HG03097 (cell line): ENCODE data around the gene H19.

Experiments used
- ATAC-seq: cut with Tn5 transposase; IDR thresholded peaks from one replicate; pipeline ENCODE4 v1.9.1; 2021; ENCODE audit not compliant: unreplicated experiment, low FRiP score

The H19 gene

GRCh38 chr11:1997755-1998154, at the start of gene H19:
Gene H19 (minus strand): TSS chr11:1997842.
- no peak for ATAC-seq

DNA sequence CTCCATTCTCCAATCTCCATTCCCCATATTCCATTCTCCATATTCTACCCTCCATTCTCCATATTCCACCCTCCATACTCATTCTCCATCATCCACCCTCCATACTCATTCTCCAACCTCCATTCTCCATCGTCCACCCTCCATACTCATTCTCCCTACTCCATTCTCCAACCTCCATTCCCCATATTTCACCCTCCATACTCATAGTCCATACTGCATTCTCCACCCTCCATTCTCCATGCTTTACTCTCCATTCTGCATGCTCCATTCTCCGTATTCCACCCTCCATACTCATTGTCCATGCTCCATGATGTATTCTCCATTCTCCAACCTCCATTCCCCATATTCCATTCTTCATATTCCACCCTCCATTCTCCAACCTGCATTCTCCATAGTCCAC, 44.3 kb upstream of the H19 start:
- ATAC-seq = no peak

GRCh38 chr11:2041153-2041552, 43.5 kb upstream of the H19 start:
- no peak for ATAC-seq

- ATAC-seq = no peak
These were observed 41.6 kb upstream of the H19 start for GRCh38 chr11:2039198-2039759.

GRCh38 chr11:2036863-2037486, 39.3 kb upstream of the H19 start:
- no peak for ATAC-seq

DNA sequence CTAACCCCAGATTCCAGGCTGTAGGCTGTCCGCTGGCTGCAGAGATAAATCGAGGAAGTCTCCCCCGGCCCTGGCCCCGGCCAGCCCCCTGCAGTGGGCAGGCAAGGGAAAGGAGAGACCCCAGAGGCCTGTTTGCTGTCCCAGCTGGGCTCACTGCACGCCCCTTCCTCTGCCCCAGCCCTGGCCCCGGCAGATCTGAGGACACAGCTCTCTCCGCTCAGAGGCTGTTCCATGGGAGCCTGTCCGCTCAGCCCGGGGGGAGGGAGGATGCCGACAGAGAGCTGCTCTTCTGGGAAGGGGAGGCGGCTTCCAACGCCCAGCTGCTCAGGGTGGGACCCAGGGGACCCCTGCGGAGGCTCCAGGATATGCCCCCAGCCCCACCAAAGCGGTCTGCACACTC, 37.7 kb upstream of the H19 start:
- ATAC-seq = no peak

DNA sequence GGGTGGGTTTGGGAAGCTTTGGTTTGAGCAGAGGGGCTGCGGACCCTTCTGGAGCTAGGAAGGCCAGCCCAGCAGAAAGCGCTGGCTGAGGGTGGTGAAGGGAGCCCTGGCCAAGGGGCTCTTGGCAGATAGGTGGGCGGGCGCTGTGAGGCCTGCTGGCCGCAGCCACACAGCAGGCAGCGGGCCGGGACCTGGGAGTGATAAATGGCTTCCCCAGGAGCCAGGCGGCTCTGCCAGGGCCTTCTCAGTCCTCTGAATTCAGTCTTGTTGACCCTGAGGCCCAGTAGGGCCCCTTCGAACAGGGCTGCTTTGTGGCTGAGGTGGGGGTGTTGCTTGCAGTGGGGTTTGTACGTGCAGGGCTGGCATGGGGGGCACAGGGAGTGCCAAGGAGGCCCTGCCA, 33.4 kb upstream of the H19 start:
- no peak for ATAC-seq

DNA sequence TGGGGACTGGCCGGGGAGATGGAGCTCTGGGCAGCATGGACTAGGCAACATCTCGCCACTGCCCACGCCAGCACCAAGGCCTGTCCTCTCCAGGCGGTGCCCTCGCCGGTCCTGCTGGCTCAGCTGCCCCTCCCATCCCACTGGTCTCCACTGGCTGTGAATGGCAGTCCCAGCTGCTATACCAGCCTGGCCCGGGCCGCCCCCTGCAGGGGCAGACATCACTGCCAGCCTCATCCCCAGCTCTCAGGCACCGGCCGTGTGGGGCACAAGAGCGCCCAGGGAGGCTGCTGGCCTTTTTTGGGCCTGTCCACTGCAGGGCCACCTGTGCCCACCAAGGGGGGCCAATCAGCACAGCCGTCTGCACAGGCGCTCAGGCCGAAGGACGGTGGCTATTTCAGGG, 30.1 kb upstream of the H19 start:
- ATAC-seq = no peak

DNA sequence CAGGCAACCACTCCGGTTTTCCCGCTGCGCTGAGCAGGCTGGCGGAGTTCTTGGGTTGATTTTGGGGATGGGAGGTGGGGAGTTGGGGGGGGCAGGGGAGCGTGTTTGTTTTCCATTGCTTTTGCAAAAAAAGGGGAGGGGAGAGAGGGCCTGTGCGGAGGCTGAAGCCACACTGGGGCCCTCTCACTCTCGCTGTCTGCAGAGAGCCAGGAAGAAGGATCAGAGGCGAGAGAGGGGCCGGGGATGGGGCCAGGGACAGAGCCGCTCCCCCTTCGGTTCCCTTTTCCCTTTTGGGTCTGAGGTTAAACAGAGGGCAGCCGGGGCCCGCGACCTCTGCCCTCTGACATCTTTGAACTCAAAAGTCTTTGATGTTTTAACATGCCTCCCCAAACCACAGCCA, 17.4 kb upstream of the H19 start:
- no peak for ATAC-seq

- no peak for ATAC-seq
These were observed 14.8 kb upstream of the H19 start for GRCh38 chr11:2012440-2012839.

- no peak for ATAC-seq
These were observed 6.8 kb upstream of the H19 start for GRCh38 chr11:2004466-2004865.

DNA sequence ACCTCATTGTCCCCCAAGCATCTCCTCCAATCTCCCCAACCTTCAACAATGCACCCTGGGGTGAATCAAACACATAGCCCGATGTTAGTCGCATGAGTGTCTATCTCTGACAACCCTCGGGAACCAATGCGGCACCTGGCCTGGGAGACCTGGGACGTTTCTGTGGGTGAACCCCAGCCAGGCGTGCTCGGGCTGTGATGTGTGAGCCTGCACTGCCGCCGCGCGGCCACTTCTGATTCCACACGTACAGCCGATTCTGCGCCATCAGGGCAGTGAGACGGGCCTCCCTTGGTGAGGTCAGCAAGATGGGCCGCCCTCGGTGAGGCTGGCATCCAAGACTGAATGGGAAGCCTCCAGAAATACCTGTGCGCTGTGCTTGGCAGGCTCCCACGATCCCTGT, 5.2 kb upstream of the H19 start:
- no peak for ATAC-seq

GRCh38 chr11:2002042-2002776, 4.6 kb upstream of the H19 start:
- no peak for ATAC-seq

DNA sequence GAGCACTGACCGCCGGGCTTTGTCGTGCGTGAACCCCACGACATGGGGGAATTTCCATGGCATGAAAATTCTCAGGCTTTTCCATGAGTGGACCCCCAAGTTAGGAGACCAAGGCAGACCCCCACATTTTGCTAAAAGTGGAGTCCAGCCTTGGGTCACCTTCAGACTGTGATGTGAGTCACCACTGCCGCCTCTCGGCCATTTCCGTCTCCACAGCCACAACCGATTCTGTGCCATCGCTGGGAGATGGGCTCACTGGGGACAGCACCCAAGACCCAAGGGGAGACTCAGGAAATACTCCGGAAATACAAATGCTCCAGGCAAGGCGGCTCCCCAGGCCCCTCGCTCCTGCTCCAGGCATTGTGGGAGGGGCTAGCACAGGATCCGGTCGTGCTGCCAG, 1.2 kb upstream of the H19 start:
- no peak for ATAC-seq

GRCh38 chr11:1998290-1998689, 648 bp upstream of the H19 start:
- no peak for ATAC-seq

DNA sequence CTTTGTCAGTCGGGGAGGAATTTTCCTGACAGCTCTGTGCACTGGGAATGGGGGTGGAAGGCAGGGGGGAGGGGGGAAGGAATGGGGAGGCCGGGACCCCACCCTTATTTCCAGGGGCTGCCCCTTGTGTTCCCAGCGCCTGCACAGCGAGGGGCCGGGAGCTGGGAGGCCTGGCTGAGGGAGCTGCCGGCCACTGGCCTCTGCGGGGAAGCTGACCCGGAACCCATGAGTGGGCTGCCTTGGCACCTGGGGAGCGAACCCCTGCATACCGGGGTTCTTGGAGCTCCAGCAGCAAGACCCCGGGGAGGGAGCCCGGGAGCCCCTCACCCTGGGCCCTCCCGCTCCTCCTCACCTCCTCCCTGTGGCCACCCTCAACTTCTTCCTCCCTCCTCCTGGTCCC, 3.5 kb downstream of the H19 start:
- no peak for ATAC-seq

- no peak for ATAC-seq
These were observed 5.5 kb downstream of the H19 start for GRCh38 chr11:1992111-1992510.

GRCh38 chr11:1990872-1991578, 6.6 kb downstream of the H19 start:
- no peak for ATAC-seq

GRCh38 chr11:1989953-1990352, 7.7 kb downstream of the H19 start:
- no peak for ATAC-seq

DNA sequence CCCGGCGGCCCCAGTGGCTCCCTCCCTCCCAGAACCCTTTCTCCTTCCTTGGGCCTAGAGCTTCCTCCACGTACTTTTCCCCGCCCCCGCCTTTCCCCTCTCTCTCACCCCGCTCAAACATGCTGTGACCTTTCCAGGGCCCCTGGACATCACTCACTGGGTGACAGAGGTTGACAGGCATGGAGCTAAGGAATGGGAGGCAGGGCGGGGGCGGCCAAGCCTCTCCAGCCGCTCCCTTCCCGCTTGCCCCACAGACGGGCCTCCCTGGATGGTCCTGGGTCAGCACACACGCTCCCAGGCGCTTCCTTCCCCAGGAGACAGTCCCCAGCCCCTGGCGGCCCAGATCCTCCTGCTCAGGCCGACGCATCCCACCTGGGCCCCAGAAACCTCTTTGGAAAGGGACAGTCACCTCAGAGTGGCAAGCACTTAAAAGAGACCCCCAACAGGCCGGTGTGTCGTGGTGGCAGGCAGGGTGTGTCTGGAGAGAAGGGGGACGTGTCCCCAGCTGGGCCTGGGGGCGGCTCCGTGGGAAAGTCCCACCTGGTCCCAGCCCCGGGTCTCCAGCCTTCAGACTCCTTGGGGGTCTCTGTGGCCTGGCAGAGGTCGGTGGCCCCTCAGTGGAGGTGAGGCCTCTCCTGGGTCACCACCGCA, 8.8 kb downstream of the H19 start:
- ATAC-seq = no peak

DNA sequence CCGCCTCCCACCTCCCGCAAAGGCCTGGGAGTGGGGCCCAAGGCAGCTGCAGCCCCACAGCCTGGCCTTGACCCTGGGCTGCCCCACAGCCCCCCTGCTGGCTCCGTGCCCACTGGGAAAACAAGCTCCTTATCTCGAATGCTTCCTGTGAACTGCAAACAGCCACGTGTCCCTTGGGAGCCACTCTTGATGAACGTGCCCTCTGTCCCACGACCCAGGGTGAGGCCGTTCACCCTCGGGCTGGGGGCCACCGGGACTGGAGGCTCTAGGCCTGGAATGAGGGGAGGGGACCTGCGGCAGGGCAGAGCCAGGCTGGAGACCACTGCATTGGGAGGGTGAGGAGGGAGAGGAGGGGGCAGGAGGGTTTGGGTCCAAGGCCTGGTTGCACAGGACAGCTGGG, 9.5 kb downstream of the H19 start:
- no peak for ATAC-seq
